ENCODE measurements around the gene SEMA4G. TPM values are rescaled to one million over a fixed set of nuclear protein-coding genes. Genes with fewer than 3 reads are reported as not detected.
A peak's percentile ranks its signal among the peaks of the same experiment; 100 is the strongest.

Gene SEMA4G
- total RNA-seq, 1 experiment from 2014 or later: 6.6 TPM

GRCh38 chr10:100984672-100985177, 15.4 kb downstream of the SEMA4G start:
- no peak for DNase-seq (ENCODE audit: low read depth)
- in situ Hi-C loops (cut with HindIII; ENCODE audit: low pct_unique_long_range_greater_than_20kb, low sequenced_read_pairs): no loop called here

GRCh38 chr10:100985336-100985735, 16.0 kb downstream of the SEMA4G start:
- in situ Hi-C loops (cut with HindIII; ENCODE audit: low pct_unique_long_range_greater_than_20kb, low sequenced_read_pairs): no loop called here
- DNase-seq (ENCODE audit: low read depth): no peak

- in situ Hi-C loops (cut with HindIII; ENCODE audit: low pct_unique_long_range_greater_than_20kb, low sequenced_read_pairs): no loop called here
- no peak for DNase-seq (ENCODE audit: low read depth)
Measured at GRCh38 chr10:100986623-100986951, 17.3 kb downstream of the SEMA4G start.

- in situ Hi-C loops (cut with HindIII; ENCODE audit: low pct_unique_long_range_greater_than_20kb, low sequenced_read_pairs): no loop called here
- DNase-seq (ENCODE audit: low read depth): peak; percentile 71
Measured at GRCh38 chr10:100986952-100987684, 17.8 kb downstream of the SEMA4G start, which contains the start of the genes MRPL43 and TWNK. Gene MRPL43, minus strand, starts transcription at chr10:100987497. Its CDS starts 54 bp downstream, at chr10:100987443. Gene TWNK, plus strand, starts transcription at chr10:100987543. Its CDS starts 668 bp downstream, at chr10:100988211.

- no peak for DNase-seq (ENCODE audit: low read depth)
- in situ Hi-C loops (cut with HindIII; ENCODE audit: low pct_unique_long_range_greater_than_20kb, low sequenced_read_pairs): no loop called here
Measured at GRCh38 chr10:100987685-100988049, 18.4 kb downstream of the SEMA4G start.

GRCh38 chr10:100988166-100988565, 18.9 kb downstream of the SEMA4G start:
- no peak for DNase-seq (ENCODE audit: low read depth)
- in situ Hi-C loops (cut with HindIII; ENCODE audit: low pct_unique_long_range_greater_than_20kb, low sequenced_read_pairs): no loop called here

GRCh38 chr10:100989088-100989487, 19.8 kb downstream of the SEMA4G start:
- in situ Hi-C loops (cut with HindIII; ENCODE audit: low pct_unique_long_range_greater_than_20kb, low sequenced_read_pairs): no loop called here
- DNase-seq (ENCODE audit: low read depth): no peak

- peak; percentile 42 for DNase-seq (ENCODE audit: low read depth)
- in situ Hi-C loops (cut with HindIII; ENCODE audit: low pct_unique_long_range_greater_than_20kb, low sequenced_read_pairs): no loop called here
Measured at GRCh38 chr10:100993986-100994708, 24.8 kb downstream of the SEMA4G start.

- no peak for DNase-seq (ENCODE audit: low read depth)
- in situ Hi-C loops (cut with HindIII; ENCODE audit: low pct_unique_long_range_greater_than_20kb, low sequenced_read_pairs): no loop called here
Measured at GRCh38 chr10:100995181-100995580, 25.9 kb downstream of the SEMA4G start.

- DNase-seq (ENCODE audit: low read depth): peak; percentile 47
- in situ Hi-C loops (cut with HindIII; ENCODE audit: low pct_unique_long_range_greater_than_20kb, low sequenced_read_pairs): no loop called here
Measured at GRCh38 chr10:100996678-100997359, 27.5 kb downstream of the SEMA4G start.

GRCh38 chr10:100997360-100998182, 28.3 kb downstream of the SEMA4G start:
- in situ Hi-C loops (cut with HindIII; ENCODE audit: low pct_unique_long_range_greater_than_20kb, low sequenced_read_pairs): no loop called here
- peak; percentile 82 for DNase-seq (ENCODE audit: low read depth)

GRCh38 chr10:100998183-100998990, 29.1 kb downstream of the SEMA4G start:
- DNase-seq (ENCODE audit: low read depth): peak; percentile 85
- in situ Hi-C loops (cut with HindIII; ENCODE audit: low pct_unique_long_range_greater_than_20kb, low sequenced_read_pairs): no loop called here

GRCh38 chr10:100998991-100999741, 29.9 kb downstream of the SEMA4G start:
- DNase-seq (ENCODE audit: low read depth): peak; percentile 71
- in situ Hi-C loops (cut with HindIII; ENCODE audit: low pct_unique_long_range_greater_than_20kb, low sequenced_read_pairs): no loop called here

- in situ Hi-C loops (cut with HindIII; ENCODE audit: low pct_unique_long_range_greater_than_20kb, low sequenced_read_pairs): no loop called here
- no peak for DNase-seq (ENCODE audit: low read depth)
Measured at GRCh38 chr10:100999742-101000126, 30.4 kb downstream of the SEMA4G start, which contains the start of gene LZTS2. Gene LZTS2, plus strand, starts transcription at chr10:100999808. Its CDS starts 2,731 bp downstream, at chr10:101002539.

GRCh38 chr10:101000127-101000914, 31.0 kb downstream of the SEMA4G start:
- DNase-seq (ENCODE audit: low read depth): peak; percentile 33
- in situ Hi-C loops (cut with HindIII; ENCODE audit: low pct_unique_long_range_greater_than_20kb, low sequenced_read_pairs): no loop called here
